Hepatocyte (in vitro differentiated cells): Measurements from ENCODE around the gene ALG8.

Experiments
- EZH2 ChIP-seq: fragments of 200-600 bp; sonication (generic); IDR thresholded peaks from 2 replicates; pipeline ENCODE4 v1.6.1; 2016; ENCODE audit warnings: antibody characterized with exemption, mild to moderate bottlenecking, borderline replicate concordance
- EZH2phosphoT487 ChIP-seq: fragments of 200-600 bp; sonication (generic); IDR thresholded peaks from one replicate; pipeline ENCODE4 v1.6.1; 2018; ENCODE audit warnings: antibody characterized with exemption, mild to moderate bottlenecking, low read depth, moderate library complexity; ENCODE audit not compliant: unreplicated experiment, severe bottlenecking
- TF ChIP-seq, protein P1 (sequence below): fragments of 200-600 bp; sonication (generic); IDR thresholded peaks from 2 replicates; pipeline ENCODE4 v1.5.1; 2016; ENCODE audit warnings: antibody characterized with exemption, mild to moderate bottlenecking; ENCODE audit not compliant: poor library complexity

DNA sequence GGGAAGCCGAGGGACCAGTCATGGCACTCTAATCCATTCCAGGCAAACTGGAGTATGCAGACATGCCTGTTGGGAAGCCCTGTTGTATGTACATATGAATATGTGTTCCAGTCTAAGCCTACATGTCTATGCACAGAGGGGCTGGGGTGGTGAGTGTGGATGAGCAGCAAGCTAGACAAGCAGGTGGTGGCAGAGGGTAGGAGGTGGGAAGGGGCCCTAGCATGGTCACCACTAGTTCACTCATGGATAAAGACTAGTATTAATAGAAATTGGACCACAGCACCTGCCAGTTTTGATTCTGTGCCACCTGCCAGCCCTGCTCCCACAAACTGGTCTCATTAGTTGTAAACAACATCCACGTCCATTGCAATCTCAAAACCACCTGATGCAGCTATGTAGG, 74.2 kb downstream of the ALG8 start:
- TF ChIP-seq, protein P1, sequence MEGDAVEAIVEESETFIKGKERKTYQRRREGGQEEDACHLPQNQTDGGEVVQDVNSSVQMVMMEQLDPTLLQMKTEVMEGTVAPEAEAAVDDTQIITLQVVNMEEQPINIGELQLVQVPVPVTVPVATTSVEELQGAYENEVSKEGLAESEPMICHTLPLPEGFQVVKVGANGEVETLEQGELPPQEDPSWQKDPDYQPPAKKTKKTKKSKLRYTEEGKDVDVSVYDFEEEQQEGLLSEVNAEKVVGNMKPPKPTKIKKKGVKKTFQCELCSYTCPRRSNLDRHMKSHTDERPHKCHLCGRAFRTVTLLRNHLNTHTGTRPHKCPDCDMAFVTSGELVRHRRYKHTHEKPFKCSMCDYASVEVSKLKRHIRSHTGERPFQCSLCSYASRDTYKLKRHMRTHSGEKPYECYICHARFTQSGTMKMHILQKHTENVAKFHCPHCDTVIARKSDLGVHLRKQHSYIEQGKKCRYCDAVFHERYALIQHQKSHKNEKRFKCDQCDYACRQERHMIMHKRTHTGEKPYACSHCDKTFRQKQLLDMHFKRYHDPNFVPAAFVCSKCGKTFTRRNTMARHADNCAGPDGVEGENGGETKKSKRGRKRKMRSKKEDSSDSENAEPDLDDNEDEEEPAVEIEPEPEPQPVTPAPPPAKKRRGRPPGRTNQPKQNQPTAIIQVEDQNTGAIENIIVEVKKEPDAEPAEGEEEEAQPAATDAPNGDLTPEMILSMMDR: no peak
- TF ChIP-seq EZH2: no peak
- TF ChIP-seq EZH2phosphoT487: no peak
